ENCODE data around the gene AMOTL1.
"Not testable (repeated sequence)": the region's sequence is repeated elsewhere in the genome, so short reads cannot be mapped to it uniquely, and the experiment has no call there.

The AMOTL1 gene

DNA sequence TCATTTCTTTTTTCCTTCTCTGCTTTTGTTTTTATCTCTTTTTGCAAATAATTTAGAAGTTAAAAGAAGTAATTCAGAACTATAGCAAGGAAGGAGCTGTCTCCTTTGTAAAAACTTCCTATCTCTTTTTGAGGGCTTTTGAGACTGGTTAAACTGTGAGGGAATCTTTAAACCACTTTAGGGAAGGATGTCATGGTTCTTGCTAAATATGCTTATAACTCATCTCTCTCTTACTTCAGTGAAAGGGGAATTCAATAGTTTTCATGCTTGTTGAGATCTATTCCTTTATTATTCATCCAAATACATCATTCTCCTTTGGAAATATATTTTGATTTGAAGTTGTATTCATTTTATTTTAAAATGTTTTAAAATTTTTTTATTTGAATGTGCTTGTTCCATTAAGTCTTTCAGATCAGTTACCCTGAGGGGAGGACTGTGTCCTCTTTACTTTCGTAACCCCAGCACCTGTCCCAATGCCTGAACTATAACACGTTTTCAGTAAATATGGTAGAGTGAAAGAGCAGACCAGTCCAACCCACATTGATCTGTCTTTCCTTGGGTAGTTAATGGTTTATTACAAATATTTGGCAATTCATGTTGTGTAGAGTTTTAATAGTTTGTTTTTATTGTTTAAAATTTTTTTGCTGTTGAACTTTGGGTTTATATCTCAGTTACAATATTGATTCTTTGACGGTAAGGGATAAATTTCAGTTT, 27.5 kb downstream of the AMOTL1 start:
- no peak for DNase-seq

DNA sequence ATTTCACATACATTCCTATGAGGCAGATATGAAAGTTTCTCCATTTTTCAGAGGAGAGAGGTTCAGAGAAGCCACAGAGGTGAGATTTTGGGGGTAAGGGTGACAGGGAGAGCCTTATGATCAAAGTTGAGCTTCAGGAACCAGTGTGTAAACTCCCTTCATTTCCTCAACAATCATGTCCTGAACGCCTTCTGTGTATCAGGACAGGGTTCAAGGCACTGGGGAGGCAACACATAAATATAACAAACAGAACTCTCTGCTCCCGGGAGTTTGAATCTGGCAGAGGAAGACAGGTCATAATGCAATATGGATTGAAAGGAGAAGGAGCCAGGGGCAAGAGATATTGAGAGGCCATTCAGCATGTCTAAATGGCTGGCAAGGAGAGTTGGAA, 28.0 kb downstream of the AMOTL1 start:
- no peak for DNase-seq

DNA sequence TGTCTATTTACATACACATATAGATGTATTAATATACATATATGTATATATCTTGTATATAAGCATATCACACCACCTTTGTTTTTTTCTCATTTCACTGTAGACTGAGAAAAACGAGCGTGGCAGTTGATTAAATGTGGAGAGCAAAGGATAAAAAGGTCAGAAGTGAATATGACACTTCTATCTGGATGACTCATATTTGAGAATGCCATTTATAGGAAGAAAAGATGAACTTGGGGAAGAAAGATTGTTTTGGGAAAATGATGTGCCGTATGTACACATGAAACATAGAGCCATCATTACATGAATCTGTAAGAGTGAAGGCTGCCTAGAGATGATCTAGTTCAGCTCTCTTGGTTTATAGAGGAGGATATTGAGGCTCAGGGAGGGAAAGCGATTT, 28.7 kb downstream of the AMOTL1 start:
- DNase-seq, result no peak

DNA sequence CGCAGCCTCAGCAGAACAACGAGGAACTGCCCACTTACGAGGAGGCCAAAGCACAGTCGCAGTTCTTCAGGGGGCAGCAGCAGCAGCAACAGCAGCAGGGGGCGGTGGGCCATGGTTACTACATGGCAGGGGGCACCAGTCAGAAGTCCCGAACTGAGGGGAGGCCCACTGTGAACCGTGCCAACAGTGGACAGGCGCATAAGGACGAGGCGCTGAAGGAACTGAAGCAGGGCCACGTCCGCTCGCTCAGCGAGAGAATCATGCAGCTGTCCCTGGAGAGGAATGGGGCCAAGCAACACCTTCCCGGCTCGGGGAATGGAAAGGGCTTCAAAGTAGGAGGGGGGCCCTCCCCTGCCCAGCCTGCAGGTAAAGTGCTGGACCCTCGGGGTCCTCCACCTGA, 31.6 kb downstream of the AMOTL1 start:
- no peak for DNase-seq

DNA sequence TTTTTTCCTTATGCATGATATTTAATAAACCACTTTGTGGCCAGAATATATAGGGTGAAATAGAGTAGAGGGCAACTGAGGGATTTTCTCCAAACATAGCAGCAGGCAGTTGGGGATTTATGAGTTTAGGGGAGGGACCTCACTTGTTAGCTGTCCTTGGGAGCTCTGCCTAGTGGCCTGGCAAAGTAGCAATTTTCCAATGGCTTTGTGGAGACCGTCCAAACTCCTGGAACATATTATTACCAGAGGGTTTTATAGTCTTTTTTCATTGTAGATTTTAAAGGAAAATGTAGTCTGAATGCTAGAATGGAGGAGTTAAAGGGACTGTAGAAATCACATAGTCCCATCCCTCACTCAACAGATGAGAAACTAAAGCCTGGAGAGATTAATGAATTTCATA, 32.3 kb downstream of the AMOTL1 start:
- DNase-seq, result no peak

DNA sequence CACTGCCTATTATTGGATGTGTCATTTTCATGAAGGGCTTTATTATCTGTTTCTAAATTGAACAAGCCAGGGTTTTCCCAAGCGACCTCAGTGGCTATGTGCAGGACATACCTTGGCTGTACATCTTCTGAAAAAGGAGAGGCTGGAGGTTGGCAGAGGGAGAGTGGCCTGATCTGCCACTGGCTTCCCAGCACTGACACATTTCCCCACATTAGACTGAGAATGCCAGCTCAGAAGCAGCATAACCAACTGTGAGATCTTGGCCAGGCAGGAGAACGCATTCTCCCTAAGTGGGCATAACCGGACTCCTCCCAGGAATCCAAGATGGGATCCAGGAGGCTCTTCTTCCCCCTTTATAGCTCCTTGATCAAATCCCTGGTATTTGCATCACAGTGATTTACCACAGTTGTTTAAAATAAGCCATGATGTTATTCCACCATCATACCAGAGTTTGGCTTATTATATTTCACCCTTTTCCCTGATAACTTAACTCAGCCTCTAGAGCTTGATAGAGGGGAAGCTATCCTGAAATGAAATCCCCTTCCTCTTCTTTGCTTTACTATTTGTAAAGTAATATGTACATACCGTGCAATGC, 33.8 kb downstream of the AMOTL1 start:
- DNase-seq, result no peak

DNA sequence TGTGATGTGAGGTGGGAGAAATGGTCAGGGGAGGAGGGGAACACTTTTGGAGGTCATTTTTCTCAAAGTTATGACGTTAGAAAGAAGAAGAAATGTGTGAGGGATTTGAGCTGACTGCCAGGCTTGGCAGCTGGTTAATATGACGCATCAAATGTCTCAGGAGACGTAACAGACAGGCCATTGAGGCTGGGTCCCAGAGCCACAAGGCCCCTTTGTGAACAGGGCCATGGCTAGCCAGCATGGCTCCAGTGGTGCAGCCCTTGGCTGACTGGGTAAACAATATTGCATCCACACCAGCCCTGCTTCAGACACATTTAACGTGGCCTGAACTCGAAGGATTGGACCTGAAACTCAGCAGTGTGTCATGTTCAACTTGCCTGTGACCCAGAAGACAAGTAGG, 34.3 kb downstream of the AMOTL1 start:
- DNase-seq, result no peak

DNA sequence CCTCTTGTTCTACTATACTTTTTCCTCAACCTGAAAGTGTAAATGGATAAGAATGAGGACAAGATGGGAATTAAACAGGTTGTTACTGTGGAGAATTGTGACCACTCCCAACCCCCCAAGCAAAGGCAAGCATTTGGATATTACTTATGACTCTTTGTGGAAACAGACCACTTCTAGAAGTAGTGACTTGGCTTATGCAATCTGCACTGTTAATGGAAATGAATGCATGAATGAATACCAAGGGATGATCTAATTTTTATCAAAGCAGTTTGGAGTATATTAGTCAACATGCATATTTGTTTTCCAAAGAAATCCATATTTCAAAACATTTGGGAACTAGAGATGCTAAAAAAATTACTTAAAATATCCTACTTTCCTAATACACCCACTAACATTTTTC, 35.3 kb downstream of the AMOTL1 start:
- DNase-seq, result no peak

DNA sequence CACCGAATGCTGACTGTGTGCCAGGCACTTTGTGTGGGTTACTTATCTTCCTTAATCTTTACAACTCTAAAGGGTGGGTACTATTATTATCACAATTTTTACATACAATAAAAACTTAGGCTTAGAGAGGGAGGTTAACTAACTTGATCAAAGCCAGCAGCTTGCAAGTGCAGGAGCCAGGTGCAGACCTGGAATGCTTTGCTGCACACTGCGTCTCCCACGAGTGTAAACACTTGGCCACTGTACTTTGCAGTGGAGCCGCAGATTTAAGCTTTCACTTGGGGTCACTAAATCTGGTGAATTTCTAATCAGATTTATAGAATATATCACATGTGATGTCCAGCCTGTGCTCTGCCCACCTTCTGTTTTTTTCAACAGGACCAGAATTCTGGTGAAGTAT, 36.7 kb downstream of the AMOTL1 start:
- no peak for DNase-seq

DNA sequence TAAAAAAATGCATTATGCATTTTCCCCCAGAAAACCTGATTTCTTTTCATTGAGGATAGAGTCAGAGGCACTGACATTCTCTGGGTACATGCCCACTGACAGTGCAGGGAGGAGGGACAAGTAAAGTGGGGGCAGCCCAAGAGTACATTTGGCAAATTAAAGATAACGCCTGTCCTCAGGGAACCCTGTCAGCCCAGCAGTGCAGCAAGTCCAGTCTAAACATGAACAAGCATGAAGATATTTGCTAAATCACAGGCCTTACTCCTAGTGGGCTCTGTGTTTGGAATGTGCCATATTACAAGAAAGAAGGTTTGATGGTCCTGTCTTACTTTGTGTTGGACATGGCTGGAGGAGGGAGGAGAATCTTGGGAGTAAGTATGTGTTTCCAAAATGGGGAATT, 37.9 kb downstream of the AMOTL1 start:
- no peak for DNase-seq

DNA sequence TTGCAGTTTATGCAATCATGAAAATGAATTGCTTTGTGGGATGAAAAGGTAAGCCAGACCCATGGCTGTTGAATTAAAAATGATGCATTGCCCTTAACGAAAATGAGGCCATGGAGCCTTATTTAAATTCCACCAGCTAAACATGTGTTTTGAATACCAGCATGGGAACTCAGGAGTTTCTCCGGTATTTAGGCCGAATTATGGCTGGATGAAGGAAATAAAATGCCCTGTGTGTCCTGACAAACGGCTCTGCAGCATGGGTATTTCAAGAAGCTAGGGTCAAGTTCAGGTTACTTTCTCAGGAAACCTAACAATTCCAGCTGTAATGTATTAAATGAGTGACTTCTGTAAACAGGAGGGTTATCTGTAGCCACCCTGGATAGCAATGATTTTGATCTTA, 38.3 kb downstream of the AMOTL1 start:
- DNase-seq, result no peak

DNA sequence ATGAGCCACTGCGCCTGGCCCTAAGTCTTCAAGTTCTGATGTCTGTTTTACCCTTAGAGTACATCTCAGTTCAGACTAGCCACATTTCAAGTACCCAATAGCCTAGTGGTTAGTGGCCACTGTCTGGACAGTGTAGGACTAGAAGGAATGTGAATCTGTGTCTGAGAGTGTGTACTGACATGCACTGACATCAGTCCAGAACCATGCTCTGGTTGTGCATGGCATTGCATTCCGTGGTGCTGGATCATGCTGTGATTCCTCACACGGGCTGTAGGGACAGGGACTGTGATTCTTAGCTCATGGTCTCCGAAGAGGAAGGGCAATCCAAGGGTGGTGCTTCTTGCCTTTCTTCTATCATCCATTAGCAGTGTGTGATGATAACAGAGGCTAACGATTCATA, 41.1 kb downstream of the AMOTL1 start:
- DNase-seq, result no peak

DNA sequence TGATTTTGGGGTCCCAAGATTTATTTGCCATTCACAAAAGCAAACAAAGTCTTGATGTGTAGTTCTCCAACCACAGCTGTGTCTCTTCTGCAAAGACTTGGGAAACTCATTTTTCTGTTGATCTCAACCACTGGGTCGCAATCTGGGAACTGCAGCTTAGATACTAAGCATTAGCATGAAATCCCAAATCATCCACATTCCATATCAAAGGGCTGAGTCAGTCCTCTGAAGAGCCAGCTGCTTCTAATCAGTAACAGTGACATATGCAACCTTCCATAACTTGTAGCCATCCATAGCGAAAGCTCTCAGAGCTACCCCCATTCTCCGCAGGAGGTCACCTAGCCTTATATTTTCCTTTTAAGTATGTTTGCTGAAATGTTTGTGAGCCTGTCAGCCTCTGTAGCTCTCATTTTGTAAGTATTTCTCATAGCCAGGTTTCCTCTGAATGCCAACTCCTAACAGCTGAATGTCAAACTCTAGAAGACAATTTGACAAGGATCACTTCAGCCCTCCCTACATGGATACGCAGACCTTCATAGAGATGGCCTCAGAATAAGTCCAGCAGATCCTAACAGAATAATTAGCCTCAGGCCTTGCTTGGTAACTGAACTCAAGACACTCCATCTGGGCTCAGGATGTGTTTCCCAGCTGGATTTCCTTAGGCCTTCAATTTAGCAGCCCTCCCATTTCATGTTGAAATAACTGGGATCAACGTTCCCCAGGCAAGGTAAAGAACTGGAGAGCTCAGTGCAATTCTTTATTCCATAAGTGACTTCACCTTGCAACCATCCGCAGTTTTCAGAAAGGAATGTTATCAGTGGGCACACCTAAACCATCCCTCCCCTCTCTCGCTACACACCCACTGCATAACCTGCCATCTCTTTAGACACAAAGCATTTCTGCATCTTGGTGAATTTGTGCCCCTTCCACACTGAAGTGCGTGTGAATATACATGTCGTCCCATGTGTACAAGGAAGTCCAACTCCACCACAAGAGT, 44.9 kb downstream of the AMOTL1 start:
- not testable (repeated sequence) for DNase-seq

DNA sequence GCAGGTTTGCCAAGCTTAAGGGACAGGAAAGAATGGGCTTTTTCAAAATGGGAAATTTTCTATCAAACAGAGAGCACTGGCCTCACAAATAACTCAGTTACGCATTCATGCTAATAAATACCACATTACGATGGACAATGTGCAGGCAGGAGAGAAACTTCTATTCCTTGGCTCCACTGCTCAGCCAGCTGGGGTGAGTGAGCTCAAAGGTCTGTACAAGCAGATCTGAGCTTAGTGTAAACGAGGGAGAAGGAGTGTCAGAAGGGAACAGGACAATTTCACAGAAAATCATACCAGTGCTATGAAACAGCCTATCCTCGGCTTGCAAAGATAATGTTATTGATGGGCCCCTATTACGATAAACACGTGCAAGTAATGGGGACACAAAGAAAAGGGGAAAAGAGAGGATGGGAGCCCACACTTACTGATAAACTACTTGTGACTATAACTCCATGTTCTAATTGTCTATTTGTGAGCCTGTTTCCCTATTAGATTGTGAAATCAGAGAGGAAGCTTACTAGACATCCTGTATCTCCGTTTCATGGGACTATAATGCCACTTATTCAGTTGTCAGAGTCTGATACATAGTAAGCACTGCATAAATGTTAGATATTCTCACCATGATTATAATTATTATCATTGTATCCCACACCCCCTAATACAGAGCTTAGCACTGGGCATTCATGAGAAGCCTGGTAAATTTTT, 46.3 kb downstream of the AMOTL1 start:
- DNase-seq, result no peak

DNA sequence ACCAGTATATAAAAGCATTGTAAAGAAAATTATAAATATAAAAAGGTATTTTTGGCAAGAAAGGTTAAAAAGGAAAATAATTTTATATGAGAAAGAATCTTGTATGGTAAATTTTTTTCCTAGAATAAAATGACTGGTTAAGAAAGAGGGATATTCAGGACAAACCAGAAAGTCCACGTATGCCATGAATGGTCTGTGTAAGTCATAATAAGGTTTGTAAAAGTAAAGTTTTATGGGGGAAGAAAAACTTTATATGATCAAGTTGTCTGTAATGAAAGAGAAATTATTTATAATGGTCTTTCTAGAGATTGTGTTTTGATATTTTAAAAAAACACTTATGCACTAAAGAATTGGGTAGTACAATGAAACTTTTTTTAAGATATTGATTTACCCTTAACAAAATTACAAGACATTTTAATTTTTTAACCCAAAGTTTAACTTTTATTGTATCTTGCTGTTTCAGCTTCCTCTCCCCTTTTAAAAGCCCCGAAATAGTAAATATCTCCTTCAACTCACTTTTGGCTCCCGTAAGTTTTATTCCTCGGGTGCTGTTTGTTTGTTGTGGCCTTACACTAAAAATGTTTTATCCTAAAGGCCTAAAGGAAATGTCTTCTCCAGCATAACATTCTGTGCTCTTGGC, 47.7 kb downstream of the AMOTL1 start:
- no peak for DNase-seq

DNA sequence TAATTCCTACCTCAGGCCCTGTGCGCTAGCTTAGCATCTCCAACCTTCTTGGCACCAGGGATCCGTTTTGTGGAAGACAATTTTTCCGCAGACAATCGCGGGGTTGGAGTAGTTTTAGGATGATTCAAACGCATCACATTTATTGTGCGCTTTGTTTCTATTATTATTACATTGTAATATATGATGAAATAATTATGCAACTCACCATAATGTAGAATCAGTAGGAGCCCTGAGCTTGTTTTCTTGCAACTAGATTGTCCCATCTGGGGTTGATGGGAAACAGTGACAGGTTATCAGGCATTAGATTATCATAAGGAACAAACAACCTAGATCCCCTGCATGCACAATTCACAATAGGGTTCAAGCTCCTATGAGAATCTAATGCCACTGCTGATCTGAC, 52.3 kb downstream of the AMOTL1 start:
- no peak for DNase-seq

DNA sequence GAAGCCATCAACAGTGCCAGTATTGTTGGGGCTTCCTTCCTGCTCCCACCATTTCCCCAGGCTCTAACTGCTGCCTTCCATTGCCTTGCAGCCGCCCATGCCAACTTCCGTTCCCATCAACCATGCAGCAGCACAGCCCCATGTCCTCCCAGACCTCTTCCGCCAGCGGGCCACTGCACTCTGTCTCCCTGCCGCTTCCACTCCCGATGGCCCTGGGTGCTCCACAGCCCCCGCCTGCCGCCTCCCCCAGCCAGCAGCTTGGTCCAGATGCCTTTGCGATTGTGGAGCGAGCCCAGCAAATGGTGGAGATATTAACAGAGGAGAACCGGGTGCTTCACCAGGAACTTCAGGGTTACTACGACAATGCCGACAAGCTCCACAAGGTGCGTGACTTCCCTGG, 53.3 kb downstream of the AMOTL1 start:
- DNase-seq, result no peak

DNA sequence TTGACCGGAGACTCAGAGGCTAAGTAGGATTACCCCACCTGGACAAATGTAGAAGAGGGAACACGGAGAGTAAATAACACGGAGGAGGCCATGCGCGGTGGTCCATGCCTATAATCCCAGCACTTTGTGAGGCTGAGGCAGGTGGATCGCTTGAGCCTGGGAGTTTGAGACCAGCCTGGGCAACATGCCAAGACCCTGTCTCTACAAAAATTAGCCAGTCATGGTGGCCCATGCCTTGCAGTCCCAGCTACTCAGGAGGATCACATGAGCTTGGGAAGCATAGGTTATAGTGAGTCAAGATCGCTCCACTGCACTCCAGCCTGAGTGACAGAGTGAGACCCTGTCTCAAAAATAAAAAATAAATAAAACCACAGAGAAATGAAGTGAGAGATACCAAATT, 53.9 kb downstream of the AMOTL1 start:
- no peak for DNase-seq

DNA sequence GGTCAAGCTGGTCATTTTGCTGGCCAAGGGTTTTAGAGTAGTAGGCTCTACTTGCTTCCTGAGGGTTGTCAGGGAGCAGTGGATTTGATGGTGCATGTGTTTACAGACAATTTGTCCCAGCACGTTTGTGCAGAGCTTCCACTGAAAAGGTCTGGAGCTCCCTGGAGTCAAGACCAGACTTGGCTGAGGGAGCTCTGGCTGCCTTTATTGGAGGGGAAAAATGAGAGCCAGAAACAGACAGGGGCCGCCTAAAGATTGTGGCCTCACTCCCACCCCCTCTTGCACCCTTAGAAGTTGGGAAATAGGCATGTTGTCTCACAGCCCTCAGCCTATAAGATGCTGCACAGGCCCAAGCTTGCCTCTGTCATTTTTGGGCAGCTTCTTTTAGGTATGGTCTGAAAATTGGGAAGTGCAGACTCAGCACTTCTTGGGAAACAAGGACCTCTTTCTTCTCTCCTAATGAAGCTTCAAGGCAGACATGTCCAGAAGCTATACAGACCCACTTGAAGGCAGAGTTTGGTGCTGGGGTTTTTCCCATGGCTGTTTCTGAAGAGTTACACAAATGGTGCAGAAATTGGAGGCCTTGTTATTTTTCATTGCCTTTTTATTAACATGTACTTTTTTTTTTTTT, 55.1 kb downstream of the AMOTL1 start:
- DNase-seq, result no peak

DNA sequence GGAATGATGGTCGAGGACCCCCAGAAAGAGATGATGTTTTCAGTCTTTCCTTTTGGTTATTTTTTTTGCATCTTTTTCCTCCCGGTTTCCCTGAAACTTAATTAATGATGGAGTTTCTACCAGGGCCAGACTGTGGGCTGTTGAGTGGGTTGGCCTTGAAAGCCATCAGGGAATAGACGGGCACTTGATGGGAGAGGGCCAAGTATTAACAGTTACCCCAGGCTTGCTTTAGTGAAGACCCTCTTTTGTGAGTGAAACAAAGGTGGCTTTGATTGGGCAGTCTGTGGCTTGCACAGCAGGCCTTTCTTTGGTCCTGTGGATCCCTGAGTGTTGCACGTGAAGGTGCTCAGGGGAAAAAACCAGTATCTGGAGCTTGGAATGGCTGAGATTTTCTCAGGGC, 56.9 kb downstream of the AMOTL1 start:
- no peak for DNase-seq

DNA sequence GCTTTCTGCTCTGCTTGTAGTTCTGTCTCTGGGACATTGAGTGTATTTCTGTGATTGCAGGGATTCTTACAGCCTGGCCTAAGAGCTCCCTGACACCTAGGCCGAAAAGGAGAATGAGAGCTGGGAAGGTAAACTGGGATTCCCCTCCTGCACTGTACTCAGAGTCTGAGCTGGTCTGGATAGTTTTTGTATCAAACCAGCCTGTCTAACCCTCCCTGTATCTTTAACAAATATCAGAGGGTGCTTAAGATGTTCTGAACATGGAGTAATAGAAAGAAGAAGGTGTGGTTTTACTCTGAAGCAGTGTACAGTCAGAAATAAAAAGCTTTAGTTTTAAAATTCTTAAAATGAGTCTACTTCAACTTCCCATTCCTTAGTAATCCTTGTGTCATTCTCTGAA, 57.3 kb downstream of the AMOTL1 start:
- no peak for DNase-seq

DNA sequence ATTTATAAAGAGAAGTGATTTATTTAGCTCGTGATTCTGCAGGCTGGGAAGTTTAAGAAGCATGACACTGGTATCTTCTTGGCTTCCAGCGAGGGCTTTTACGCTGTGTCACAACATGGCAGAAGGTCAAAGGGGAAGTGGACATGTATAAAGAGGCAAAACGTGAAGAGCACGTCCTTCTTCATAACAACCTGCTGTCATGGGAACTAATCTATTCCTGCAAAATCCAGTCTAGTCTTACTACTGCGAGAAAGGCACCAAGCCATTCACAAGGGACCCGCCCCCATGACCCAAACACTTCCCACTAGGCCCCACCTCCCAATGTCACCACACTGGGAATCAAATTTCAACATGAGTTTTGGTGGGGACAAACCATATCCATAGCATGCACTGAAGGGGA, 58.3 kb downstream of the AMOTL1 start:
- no peak for DNase-seq

All from CD4-positive, alpha-beta T cell treated with Interferon gamma for 1 hour (primary cell).